Measurements from ENCODE around the gene CDC16. TPM values are rescaled to one million over a fixed set of nuclear protein-coding genes. Genes with fewer than 3 reads are reported as not detected.

The CDC16 gene
- total and polyA plus RNA-seq, 2 donors (not counting 1 experiment from before 2014, with no cell fraction given): 94.8 to 127 TPM

- H3K9ac ChIP-seq (ENCODE audit: low read length): no peak overlapping the region
- no peaks in the 10 kb centered on the region for H3K27me3 ChIP-seq (replicated peaks in 1 of 4; ENCODE audit: control extremely low read depth in 1 of 4, control insufficient read depth in 3 of 4, insufficient read depth in 4 of 4, low read length in 3 of 4)
- no peaks in the 10 kb centered on the region for H3K9me3 ChIP-seq (ENCODE audit: control extremely low read depth in 1 of 3, control insufficient read depth in 2 of 3, insufficient read depth in 1 of 3, low read length in 2 of 3)
- intact Hi-C loops (cut with micrococcal nuclease): no loop called here
- H3K4me3 ChIP-seq (ENCODE audit: control extremely low read depth in 1 of 5, extremely low read depth in 1 of 5, insufficient read depth in 1 of 5, low read depth in 2 of 5, low read length in 4 of 5): no peak overlapping the region
- no peak overlapping the region for H2AFZ ChIP-seq (ENCODE audit: insufficient read depth, low read depth, low read length, poor library complexity, severe bottlenecking)
- H4K20me1 ChIP-seq (ENCODE audit: control insufficient read depth, insufficient read depth, low read length, poor library complexity, severe bottlenecking): peaks cover 18% of the 10 kb centered on the region
- Mint-ChIP-seq H3K9me3 (ENCODE audit: insufficient read depth) (no peaks in the 10 kb centered on the region), H3K27ac (no peak overlapping the region), H3K4me3 (no peak overlapping the region), H3K4me1 (peaks cover 7% of the 10 kb centered on the region), H3K27me3 (no peaks in the 10 kb centered on the region)
- WGBS (ENCODE audit: insufficient coverage): 93% methylated on average over 11 of the region's 12 CpGs
- TF ChIP-seq CTCF (IDR thresholded peaks at IDR 0.05): no peak
- CTCF ChIA-PET: no interaction called here
- H3K27ac ChIP-seq (ENCODE audit: low read length in 2 of 2): no peak overlapping the region
- ATAC-seq (ENCODE audit: low read depth) (no peak), DNase-seq (no peak)
- POLR2A ChIA-PET: no interaction called here
- no peaks in the 10 kb centered on the region for H3K4me1 ChIP-seq (ENCODE audit: control insufficient read depth in 2 of 2, insufficient read depth in 2 of 2, low read length in 2 of 2)
- H3K79me2 ChIP-seq (ENCODE audit: control insufficient read depth, insufficient read depth, low read length): peaks cover 21% of the 10 kb centered on the region
- peaks cover 0 to 61% of the 10 kb centered on the region in 2 experiments for H3K36me3 ChIP-seq (replicated peaks in 1 of 2; ENCODE audit: control extremely low read depth in 1 of 2, control insufficient read depth in 1 of 2, extremely low read depth in 1 of 2, insufficient read depth in 2 of 2, low read length in 1 of 2)
- no peak overlapping the region for H3K4me2 ChIP-seq (replicated peaks; ENCODE audit: low read depth, low read length, poor library complexity, severe bottlenecking)
Observed at GRCh38 chr13:114298866-114299265, 64.2 kb downstream of the CDC16 start.

- H3K4me3 Mint-ChIP-seq: no peak overlapping the region
- Histone ChIP-seq H3K9me3 (ENCODE audit: control extremely low read depth in 1 of 3, control insufficient read depth in 2 of 3, insufficient read depth in 1 of 3, low read length in 2 of 3) (no peaks in the 10 kb centered on the region), H3K4me2 (replicated peaks; ENCODE audit: low read depth, low read length, poor library complexity, severe bottlenecking) (no peak overlapping the region), H3K4me3 (ENCODE audit: control extremely low read depth in 1 of 5, extremely low read depth in 1 of 5, insufficient read depth in 1 of 5, low read depth in 2 of 5, low read length in 4 of 5) (no peak overlapping the region), H4K20me1 (ENCODE audit: control insufficient read depth, insufficient read depth, low read length, poor library complexity, severe bottlenecking) (peaks cover 14% of the 10 kb centered on the region), H3K36me3 (replicated peaks in 1 of 2; ENCODE audit: control extremely low read depth in 1 of 2, control insufficient read depth in 1 of 2, extremely low read depth in 1 of 2, insufficient read depth in 2 of 2, low read length in 1 of 2) (peaks cover 0 to 65% of the 10 kb centered on the region in 2 experiments), H3K27me3 (replicated peaks in 1 of 4; ENCODE audit: control extremely low read depth in 1 of 4, control insufficient read depth in 3 of 4, insufficient read depth in 4 of 4, low read length in 3 of 4) (no peaks in the 10 kb centered on the region), H3K4me1 (ENCODE audit: control insufficient read depth in 2 of 2, insufficient read depth in 2 of 2, low read length in 2 of 2) (no peaks in the 10 kb centered on the region), H3K79me2 (ENCODE audit: control insufficient read depth, insufficient read depth, low read length) (peaks cover 16% of the 10 kb centered on the region), H3K27ac (ENCODE audit: low read length in 2 of 2) (no peak overlapping the region), H2AFZ (ENCODE audit: insufficient read depth, low read depth, low read length, poor library complexity, severe bottlenecking) (no peak overlapping the region), H3K9ac (ENCODE audit: low read length) (no peak overlapping the region)
- DNase-seq (no peak), ATAC-seq (ENCODE audit: low read depth) (no peak)
- H3K9me3 Mint-ChIP-seq (ENCODE audit: insufficient read depth): no peaks in the 10 kb centered on the region
- no peak for TF ChIP-seq EZH2 (IDR thresholded peaks at IDR 0.05; ENCODE audit: borderline replicate concordance, insufficient read depth, low read depth, low read length, poor library complexity, severe bottlenecking)
- TF ChIP-seq CTCF (IDR thresholded peaks at IDR 0.05): no peak
- no peaks in the 10 kb centered on the region for H3K27me3 Mint-ChIP-seq
- ChIA-PET CTCF (no interaction called here), POLR2A (no interaction called here)
- 94% methylated on average over 2 of the region's 12 CpGs for WGBS (ENCODE audit: insufficient coverage)
- intact Hi-C loops (cut with micrococcal nuclease): no loop called here
- peaks cover 7% of the 10 kb centered on the region for H3K4me1 Mint-ChIP-seq
- H3K27ac Mint-ChIP-seq: no peak overlapping the region
Observed at GRCh38 chr13:114299604-114300305, 65.1 kb downstream of the CDC16 start.

Measured in B cell (primary cell).